ENCODE measurements around the gene ANO10.

DNA sequence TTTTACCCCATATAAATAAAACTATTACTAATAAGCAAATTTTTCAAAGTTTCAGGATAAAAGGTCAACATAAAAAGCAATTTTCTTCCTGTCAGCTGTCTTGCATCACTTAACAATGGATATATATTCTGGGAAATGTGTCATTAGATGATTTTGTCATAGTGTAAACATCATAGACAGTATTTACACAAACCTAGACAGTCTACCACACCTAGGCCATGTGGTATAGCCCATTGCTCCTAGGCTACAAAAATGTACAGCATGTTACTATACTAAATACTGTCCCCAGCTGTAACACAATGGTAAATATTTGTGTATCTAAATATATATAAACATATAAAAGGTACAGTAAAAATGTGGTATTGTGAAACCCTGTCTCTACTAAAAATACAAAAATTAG lies 156.7 kb downstream of the ANO10 start:
- TF ChIP-seq, protein P1, sequence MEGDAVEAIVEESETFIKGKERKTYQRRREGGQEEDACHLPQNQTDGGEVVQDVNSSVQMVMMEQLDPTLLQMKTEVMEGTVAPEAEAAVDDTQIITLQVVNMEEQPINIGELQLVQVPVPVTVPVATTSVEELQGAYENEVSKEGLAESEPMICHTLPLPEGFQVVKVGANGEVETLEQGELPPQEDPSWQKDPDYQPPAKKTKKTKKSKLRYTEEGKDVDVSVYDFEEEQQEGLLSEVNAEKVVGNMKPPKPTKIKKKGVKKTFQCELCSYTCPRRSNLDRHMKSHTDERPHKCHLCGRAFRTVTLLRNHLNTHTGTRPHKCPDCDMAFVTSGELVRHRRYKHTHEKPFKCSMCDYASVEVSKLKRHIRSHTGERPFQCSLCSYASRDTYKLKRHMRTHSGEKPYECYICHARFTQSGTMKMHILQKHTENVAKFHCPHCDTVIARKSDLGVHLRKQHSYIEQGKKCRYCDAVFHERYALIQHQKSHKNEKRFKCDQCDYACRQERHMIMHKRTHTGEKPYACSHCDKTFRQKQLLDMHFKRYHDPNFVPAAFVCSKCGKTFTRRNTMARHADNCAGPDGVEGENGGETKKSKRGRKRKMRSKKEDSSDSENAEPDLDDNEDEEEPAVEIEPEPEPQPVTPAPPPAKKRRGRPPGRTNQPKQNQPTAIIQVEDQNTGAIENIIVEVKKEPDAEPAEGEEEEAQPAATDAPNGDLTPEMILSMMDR (IDR thresholded peaks at IDR 0.05): no peak
- no peak for TF ChIP-seq EZH2 (IDR thresholded peaks at IDR 0.05; ENCODE audit: borderline replicate concordance, insufficient read depth, low read depth, low read length, poor library complexity, severe bottlenecking)

All from B cell (primary cell).